ENCODE data around the gene VIL1.
A peak's percentile ranks its signal among the peaks of the same experiment; 100 is the strongest.

The VIL1 gene

GRCh38 chr2:218418717-218419458, at the start of gene VIL1:
Gene VIL1 (plus strand): TSS chr2:218419123. CDS start chr2:218423779, 4,656 bp downstream.
- no peak for DNase-seq

DNA sequence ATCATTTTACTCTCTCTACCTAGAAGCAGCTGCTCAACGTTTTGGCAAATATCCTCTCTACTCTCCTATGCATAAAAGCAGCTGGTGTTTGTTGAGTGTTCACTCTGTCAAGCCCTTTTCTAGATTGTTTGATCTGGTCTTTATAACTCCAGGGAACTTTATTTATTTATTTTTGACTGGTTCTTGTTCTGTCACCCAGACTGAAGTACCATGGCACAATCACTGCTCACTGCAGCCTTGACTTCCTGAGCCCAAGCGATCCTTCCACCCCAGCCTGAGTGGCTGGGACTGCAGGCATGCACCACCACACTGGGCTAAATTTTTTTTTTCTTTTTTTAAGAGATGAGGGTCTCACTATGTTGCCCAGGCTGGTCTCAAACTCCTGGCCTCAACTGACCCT, 49.6 kb upstream of the VIL1 start:
- DNase-seq: no peak

GRCh38 chr2:218370410-218371063, 48.4 kb upstream of the VIL1 start:
- peak; percentile 23 for DNase-seq

DNA sequence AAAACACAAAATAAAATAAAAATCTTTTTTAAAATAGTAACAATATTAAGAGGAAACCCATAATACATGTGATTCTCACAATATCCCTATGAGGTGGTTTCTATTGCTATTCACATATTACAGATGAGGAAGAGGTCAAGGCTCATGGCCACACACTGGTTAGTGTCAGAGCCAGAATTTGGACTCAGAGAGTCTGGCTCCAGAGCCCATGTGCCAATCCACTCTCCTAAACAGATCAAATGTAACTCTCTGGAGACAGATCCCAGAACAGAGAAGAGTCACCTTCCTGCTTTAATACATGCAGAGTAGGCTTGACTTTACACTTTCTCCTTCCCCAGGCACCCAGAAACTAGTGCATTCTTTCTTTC, 47.0 kb upstream of the VIL1 start:
- DNase-seq: no peak

GRCh38 chr2:218374795-218375194, 44.1 kb upstream of the VIL1 start:
- no peak for DNase-seq

- no peak for DNase-seq
These were observed 43.7 kb upstream of the VIL1 start for GRCh38 chr2:218375212-218375611.

GRCh38 chr2:218378053-218378452, 40.9 kb upstream of the VIL1 start:
- DNase-seq: no peak

DNA sequence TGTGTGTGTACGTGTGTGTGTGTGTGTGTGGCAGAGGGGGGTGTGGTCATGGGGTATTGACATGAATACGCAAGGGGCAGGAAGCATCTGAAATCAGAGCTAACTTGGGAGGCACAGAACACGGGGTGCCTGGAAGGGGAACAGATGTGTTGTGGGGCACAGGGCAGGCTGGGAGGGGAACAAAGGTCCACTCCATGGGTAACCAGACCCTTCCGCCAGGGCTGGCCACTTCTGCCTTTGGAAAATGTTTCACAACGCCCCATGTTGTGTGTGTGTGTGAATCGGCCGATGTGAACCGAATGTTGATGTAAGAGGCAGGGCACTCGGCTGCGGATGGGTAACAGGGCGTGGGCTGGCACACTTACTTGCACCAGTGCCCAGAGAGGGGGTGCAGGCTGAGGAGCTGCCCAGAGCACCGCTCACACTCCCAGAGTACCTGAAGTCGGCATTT, 37.0 kb upstream of the VIL1 start, which contains the start of gene SLC11A1:
Gene SLC11A1, plus strand, starts transcription at position 358 of the 451 bp plus-strand sequence. CDS start 96 bp downstream, outside the sequence.
- DNase-seq: no peak

DNA sequence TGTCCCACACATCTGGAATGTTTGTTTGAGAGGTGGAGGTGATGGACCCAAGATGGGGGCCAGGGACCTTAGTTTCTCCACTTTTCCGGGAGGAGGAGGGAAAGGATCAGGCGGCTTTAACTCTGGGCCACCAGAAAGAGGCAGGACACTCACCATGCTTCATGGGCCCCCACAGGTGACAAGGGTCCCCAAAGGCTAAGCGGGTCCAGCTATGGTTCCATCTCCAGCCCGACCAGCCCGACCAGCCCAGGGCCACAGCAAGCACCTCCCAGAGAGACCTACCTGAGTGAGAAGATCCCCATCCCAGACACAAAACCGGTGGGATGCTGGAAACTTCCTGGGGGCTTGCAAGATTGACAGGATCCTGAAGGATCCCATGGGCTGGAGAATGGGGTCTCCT, 36.1 kb upstream of the VIL1 start:
- DNase-seq: no peak

- DNase-seq: no peak
These were observed 34.9 kb upstream of the VIL1 start for GRCh38 chr2:218383892-218384519.

GRCh38 chr2:218384975-218385374, 33.9 kb upstream of the VIL1 start:
- DNase-seq: no peak

DNA sequence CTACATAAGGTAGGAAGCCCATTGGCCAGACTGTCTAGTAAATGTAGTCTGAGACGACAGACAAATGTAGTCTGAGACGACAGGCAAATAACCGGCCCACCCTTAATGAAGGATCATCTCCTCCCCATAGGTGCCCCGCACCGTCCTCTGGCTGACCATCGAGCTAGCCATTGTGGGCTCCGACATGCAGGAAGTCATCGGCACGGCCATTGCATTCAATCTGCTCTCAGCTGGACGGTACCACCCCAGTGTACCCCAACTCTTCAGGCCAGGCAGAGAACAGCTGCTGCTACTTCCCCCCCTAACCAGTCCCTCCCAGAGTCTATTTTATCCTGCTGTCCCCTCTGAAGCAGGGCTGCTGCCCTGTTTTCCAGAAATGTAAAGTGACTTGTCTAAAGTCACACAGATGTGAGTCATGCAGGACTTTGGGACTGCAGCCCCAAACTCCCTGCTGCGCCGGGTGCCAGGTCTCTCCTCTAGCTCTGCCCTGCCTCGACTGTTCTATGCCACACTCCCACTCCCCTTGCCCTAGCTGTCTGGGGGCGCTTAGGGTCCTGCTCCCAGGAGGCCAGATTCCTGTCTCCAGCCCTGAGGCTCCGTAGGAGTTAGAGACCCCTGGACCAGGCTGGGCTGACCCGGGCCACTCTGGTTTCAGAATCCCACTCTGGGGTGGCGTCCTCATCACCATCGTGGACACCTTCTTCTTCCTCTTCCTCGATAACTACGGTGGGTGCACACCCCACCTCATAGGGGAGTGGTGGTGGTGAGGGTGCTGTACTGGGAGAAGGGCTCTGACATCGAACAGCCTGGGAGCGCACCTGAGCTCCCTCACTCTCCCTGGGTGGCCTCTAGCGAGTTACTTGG, 32.2 kb upstream of the VIL1 start:
- DNase-seq: no peak

- DNase-seq: no peak
These were observed 31.3 kb upstream of the VIL1 start for GRCh38 chr2:218387369-218388194.

- no peak for DNase-seq
These were observed 29.4 kb upstream of the VIL1 start for GRCh38 chr2:218389333-218390150.

DNA sequence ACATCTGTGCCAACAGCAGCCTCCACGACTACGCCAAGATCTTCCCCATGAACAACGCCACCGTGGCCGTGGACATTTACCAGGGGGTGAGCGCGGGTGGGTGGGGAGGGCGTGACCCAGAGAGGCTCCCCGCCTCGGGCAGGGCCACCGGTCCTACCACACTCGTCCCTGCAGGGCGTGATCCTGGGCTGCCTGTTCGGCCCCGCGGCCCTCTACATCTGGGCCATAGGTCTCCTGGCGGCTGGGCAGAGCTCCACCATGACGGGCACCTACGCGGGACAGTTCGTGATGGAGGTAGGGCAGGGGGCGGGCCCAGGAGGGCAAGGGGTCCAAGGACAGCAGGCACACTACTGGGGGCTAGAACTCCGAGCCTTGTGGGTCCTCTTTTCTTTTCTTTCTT, 27.7 kb upstream of the VIL1 start:
- DNase-seq: no peak

DNA sequence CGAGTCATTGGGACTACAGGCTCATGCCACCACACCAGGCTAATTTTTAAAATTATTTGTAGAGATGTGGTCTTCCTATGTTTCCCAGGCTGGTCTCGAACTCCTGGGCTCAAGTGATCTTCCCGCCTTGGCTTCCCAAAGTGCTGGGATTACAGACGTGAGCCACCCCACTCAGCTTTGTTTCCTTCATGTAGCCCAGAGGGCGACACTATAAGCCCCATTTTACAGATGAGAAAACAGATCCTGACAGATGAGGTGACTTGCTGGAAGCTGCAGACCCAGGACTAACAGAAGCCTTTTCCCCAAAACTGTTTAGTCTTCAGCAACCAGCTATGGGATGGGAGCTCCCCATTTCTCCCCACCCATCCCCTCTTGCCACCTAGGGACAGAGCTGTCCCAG, 26.5 kb upstream of the VIL1 start:
- no peak for DNase-seq

DNA sequence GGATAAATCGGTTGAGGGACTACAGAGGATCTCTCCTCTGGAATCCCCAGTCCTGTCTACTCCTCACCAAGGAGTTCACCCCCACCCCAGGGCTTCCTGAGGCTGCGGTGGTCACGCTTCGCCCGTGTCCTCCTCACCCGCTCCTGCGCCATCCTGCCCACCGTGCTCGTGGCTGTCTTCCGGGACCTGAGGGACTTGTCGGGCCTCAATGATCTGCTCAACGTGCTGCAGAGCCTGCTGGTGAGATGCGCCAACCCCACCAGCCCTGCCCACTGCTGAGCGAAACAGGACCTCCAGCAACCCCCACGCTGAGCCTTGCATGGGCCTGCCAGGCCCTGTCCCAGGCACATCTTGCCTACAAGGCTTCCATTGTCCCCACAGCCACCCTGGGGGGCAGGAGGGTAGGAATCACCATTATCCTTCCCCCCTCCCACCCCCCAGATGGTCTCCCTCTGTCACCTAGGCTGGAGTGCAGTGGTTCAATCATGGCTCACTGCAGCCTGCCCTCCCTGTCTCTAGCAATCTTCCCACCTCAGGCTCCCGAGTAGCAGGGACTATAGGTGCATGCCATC, 25.9 kb upstream of the VIL1 start:
- no peak for DNase-seq

DNA sequence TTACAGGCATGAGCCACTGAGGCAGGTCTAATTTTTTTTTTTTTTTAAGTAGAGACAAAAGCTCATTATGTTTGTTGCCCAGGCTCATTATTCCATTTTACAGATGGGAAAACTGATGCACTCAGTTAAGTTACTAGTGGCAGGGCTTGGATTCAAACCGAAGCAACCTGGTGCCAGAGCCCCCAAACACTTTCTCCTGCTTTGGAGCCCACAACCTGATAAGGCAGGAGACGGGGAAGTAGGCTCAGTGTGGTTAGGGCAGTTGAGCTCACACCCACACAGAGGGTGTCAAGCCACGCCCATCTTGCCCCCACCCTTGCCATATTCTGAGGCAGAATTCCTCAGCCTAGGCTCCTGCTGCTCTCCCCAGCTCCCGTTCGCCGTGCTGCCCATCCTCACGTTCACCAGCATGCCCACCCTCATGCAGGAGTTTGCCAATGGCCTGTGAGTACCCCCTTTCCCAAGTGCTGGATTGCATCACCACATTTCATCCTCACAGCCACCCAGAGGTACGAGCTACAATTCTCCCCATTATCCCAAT, 25.1 kb upstream of the VIL1 start:
- peak; percentile 48 for DNase-seq

DNA sequence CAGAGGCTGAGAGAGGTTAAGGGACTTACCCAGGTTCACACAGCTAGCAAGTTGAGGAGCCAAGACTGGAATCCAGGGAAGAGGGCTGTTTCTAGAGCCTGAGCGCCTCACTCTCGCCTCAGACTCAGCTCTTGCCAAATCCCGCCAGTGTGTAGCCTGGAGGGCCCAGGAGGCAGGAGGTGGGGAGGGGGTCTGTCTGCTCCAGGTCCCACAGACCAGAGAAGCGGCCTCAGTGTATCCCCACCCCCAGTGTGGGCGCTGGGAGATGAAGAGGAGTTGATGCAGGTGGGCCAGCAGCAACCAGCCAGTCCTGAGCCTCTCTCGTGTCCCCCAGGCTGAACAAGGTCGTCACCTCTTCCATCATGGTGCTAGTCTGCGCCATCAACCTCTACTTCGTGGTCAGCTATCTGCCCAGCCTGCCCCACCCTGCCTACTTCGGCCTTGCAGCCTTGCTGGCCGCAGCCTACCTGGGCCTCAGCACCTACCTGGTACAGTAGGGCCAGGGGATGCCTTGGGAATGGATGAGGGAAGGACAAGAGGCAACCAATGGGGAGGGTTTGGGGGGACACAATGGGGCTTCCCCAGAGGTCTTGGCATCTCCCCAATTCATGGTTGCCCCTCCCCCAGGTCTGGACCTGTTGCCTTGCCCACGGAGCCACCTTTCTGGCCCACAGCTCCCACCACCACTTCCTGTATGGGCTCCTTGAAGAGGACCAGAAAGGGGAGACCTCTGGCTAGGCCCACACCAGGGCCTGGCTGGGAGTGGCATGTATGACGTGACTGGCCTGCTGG, 24.4 kb upstream of the VIL1 start:
- DNase-seq: no peak

- DNase-seq: no peak
These were observed 23.9 kb upstream of the VIL1 start for GRCh38 chr2:218395090-218395444.
